DMS 273 treated with DMSO at 0.1 percent for 48 hours (cell line): Measurements from ENCODE around the gene AGBL3.
A peak's percentile ranks its signal among the peaks of the same experiment; 100 is the strongest.

Source experiments
- DNase-seq: peaks from one replicate; lab custom pipeline; 2025; lab: John Stamatoyannopoulos, UW

AGBL3 gene

DNA sequence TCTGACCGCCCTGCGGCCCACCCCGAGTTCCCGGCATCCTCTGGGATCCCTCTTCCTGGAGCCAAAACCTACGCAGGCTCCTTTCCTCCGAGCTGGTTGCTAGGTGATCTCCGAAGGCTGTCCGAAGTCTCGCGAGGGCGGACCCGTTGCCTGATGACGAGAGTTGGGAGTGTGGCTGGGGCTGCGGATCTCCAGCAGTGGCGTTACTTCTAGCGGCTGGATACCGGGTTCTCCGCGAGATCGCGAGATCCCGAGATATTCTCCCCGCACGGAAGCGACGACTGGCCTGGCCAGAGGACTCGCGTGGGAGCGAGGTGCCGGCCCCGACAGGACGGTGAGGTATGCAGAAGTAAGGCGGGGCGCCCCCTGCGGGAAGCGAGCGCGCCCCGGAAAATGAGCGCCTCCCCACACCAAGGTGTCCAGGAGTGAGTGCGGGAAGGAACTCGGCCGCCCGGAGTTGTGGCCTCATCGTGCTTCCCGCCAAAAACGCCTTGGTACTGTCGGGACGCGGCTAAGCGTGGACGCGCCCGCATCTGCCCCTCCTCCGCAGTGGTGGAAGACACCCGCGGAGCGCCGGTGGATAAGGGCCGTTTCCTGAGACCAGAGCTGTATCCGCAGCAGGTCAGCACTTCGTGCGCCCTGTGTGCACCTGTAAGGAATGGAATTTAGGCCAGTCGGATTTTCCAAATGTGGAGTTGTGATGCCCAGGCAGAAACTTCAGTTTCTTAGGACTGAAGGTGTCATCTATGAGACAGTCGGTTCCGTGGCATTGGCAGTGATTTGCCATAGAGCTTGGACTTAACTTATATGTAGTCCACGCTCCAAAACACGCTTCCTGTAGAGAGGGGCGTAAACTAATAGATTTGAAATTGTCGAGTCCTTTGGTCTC lies at the start of gene AGBL3:
Gene AGBL3, plus strand, starts transcription at position 146 of the 889 bp plus-strand sequence. CDS start 1,426 bp downstream, outside the sequence.
- peak; percentile 96 for DNase-seq

GRCh38 chr7:134936893-134937510 lies 49.3 kb upstream of the AGBL3 start:
- no peak for DNase-seq

GRCh38 chr7:134938141-134938540 lies 48.2 kb upstream of the AGBL3 start:
- no peak for DNase-seq

DNA sequence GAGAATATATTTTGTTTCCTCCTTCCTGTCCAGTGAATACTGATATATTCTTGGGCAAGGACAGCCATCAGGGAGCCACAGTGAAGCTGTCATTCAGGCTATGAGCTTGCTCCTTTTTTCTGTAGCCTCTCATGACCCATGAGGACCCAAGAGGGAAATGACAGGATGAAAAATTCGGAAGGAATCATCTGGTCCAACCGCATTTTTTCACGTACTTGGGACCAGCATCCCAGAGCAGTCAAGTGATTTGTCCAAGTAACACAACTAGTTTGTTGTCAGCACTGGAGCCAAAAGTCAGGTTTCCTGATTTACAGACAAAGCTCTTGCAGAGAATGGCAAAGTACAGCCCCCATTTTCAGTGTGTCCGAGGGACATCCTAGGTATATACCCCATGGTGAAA lies 47.2 kb upstream of the AGBL3 start:
- no peak for DNase-seq

DNA sequence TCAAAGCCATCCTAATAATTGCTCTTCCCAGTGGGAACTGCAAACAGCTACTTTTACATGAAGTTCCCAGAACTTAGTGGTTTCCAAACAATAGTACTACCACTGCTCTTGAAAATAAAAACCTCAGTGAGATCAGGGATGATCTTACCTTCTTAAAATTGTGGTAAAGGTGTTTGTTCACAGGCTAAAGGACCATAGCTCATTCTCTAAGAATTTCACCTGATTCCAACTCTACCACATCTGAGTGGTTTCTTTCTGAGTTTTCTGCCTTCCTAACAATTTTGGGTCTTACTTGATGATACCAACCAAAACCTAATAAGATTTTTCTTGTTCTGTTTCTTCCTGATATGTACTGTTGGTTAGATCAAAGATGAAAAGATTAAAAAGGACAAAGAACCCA lies 45.6 kb upstream of the AGBL3 start:
- DNase-seq = no peak

DNA sequence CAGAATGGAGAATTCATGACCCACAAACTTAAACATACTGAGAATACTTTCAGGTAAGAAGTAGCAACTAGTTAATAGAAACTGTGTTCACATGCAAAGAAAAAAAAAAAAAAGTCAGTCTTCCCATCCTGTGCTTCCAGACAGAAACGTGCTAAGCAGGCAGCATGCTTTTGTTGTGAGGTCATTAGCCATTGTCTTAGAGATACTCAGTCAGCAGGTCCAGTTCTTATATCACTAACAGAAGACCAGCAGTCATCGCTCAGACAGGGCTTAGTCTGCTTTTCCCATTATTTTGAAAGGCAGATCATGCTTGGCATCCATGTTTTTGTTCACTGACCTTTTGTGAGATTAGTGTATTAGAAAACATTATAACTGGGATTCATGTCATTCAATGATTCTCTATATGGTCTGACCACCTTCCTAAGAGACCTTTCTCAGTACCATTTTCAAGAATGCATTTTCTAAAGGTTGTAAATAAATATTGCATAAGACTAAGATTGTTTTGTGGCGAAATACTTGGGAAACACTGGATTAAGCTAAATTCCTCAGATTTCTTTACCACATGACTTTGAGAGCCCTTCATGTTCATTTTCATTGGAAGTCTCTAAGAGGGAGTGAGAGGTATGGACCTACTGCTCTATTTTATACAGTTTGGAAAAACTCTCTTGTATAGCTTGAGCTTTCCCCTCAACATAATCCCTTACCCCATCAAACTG lies 45.0 kb upstream of the AGBL3 start:
- DNase-seq = no peak

DNA sequence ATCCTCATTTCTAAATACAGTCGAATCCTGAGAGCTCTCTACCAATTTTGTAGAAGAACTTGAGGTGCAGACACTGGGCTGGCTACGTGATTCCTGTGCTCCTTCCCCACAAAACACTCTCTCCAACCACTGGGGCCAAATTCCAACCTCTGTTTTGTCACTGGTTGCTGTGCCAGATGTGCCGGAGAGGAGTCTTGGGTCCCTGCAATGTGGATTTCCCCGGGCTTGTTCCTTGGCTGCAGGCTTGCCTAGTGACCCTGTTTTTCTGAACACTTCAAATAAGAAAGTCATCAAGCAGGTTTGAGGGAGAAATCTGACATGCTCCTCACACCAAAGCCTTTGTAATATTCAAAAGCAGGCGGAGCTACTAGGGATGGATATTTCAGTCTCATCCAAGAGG lies 44.4 kb upstream of the AGBL3 start:
- no peak for DNase-seq

- no peak for DNase-seq
Measured at GRCh38 chr7:134942690-134943466, 43.4 kb upstream of the AGBL3 start.

GRCh38 chr7:134943785-134944400 lies 42.4 kb upstream of the AGBL3 start:
- DNase-seq = no peak

DNA sequence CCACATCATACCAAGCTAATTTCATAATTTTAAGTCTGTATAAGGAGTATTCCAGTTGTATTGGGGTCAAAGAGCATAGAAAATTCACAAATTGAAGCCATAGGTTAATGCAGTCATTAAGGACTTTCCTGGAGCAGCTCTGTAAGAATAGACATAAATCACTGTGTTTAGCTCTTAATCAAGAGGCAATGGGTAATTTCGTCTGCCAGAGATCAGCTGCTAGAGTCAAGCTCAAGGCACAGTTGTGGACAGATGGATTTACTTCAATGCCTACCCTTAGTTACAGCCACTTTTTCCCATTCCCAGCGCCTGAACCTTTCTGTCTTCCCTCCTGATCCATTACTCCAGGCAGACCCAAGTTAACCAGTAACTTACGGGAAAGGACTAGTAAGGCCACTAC lies 40.6 kb upstream of the AGBL3 start:
- DNase-seq = no peak

- DNase-seq = no peak
Measured at GRCh38 chr7:134946260-134946659, 40.0 kb upstream of the AGBL3 start.

- no peak for DNase-seq
Measured at GRCh38 chr7:134947329-134947728, 39.0 kb upstream of the AGBL3 start.

DNA sequence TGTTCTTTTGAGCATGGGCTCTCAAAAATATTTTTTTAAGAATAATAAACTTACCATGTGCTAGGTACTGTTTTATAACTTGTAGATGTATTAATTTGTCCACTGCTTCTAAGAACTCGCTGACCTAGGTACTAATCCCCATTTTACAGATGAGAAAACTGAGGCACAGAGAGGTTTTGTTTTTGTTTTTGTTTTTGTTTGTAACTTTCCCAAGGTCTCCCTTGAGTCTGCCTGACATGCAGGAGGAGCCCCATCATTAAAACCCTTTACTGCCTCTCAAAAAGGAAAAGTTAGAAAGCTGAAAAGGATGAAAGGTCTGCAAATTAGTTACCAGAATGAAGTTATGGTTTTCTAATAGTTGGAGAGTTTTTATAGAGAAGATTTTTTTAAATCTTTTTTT lies 38.5 kb upstream of the AGBL3 start:
- no peak for DNase-seq

DNA sequence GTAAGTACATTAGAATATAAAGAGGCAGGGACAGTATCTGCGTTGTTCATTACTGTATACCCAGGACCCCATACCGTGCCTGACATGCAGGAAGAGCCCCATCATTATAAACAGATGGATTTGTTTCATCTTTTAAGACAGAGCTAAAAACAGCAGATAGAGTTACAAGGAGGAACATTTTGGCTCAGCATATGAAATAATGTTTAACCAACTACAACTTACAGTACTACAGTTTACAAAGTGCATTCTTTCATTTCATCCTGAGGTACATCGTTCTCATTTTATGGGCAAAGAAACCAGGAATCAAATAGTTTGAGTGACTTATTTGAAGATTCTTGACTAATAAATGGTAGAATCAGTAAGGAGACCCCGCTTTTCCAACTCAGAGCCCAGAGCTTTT lies 38.1 kb upstream of the AGBL3 start:
- no peak for DNase-seq

DNA sequence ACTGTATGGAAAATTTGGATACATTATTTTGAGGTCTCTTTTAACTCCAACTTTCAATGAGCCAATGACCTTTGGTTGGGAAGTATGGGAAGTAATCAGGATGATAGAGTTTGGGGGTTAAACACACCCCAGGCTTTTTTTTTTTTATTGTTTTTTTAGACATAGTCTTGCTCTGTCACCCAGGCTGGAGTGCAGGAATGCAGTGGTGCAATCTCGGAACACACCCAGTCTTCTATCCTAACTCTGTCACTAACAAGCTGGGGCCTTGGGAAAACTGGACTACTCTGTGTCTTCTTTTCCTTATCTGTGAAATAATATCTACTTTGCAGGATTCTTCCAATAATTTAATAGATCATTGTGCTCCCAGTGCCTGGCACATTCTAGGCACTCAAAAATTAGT lies 37.6 kb upstream of the AGBL3 start:
- no peak for DNase-seq

- no peak for DNase-seq
Measured at GRCh38 chr7:134949171-134949570, 37.1 kb upstream of the AGBL3 start.

DNA sequence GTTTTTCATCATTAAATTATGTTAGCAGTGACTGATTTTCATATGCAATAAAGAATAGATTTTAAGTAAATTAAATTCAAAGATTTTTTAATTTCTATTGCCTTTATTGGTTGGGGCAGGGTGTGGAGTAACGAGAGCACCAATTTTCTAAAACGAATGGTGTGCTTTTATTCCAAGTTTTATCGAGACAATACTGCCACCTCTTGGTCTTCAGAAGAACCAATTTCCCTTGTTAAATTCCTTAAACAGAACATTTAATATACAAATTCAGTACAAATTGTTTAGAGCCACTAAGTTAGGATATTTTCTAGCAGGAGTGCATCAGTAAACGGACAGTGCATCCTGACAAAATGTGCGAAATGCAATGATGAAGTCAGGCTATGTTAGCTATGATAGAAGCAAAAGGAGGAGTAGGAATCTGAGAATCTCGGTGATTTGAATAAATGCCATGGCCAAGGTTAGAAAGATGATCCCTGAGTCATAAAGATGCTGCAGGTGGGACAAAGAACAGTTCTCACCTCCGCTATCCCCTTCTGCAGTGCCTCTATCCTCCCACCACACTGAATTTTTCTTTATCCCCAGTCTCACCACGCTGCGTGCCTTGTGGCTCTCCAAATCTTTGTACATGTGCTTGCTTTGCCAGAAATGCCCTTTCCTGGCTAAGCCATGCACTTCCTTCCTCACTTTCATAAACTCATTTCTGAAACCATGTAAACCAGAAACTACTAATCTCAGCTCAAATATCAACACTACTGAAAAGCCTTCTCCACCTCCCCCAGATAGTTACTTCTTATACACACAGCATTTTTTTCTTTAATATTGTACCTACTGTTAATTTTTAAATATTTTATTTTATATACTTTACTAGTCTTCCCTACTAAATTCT lies 31.9 kb upstream of the AGBL3 start:
- peak; percentile 7 for DNase-seq

DNA sequence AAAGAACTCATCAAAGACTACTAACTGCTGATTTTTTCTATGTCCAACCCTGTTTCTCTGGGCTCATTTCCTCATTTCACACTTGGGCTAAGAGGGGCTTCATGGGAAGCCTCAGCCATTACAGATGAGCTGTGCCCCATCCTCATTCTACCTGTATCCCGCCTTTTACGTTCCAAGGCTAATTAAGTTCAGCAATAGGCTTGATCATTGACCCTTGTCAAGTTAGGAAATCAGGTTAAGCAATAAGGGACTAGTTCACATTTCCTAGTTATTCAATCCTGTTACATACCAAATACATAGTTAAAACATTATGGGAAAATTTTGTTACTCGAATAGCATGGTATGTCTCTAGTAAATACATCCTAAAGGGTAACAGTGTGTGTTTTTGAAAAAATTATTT lies 29.3 kb upstream of the AGBL3 start:
- DNase-seq = no peak

DNA sequence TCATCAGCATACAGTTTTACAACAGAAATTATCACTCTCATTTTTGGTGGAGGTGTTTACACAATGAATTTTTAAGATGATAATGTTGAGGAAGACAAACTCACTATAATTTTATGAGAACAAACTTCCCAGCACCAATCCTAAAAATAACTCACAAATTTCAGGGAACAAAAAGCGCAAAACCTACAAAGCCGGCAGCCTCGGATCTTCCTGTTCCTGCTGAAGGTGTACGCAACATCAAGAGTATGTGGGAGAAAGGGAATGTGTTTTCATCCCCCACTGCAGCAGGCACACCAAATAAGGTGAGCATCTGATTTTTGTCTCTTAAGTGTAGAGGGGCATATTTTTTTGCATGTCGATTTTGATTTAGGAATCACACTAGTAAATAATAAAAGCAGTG lies 26.5 kb upstream of the AGBL3 start:
- no peak for DNase-seq

DNA sequence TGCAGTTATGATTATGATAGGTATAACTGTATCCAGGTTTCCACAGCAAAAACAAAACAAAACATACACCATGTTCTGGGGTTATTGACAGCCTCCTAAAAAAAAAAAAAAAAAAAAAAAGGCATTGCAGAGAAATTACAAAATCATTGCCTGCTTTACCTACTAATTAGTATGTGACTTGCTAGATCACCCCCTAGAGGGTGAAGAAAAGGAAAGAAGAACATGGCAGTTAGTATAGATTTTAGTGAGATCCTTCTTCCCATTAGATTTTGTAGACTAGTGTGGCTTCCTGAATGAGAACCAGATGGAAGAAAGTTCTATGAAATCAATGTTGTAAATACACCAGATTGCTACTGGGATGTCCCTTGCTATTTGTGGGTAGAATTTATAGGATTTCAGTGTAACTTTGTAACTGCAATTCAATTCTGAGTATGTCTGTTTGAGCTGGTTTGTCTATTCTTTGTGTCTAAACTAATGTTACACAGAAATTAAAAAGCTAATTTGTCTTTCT lies 24.0 kb upstream of the AGBL3 start:
- DNase-seq = no peak
